IMR-90 (cell line): Measurements from ENCODE around the gene DLX1. TPM values are rescaled to one million over a fixed set of nuclear protein-coding genes. Genes with fewer than 3 reads are reported as not detected.

Experiments
- ATAC-seq: fragments of 200-7000 bp; cut with Tn5 transposase; 2 replicates; pipeline ENCODE4 v1.9.1; 2020; ENCODE audit warnings: low read depth, mild to moderate bottlenecking, moderate library complexity
- BruUV-seq: library from RNA; stranded (reverse); fragments of 400-500 nt; replicated peaks from 2 replicates; lab custom pipeline; 2021; lab: Mats Ljungman, UMichigan
- CTCF ChIA-PET: fragments of 300-600 bp; formaldehyde crosslinking; extraction: SDS; loops from one replicate; lab custom pipeline; 2021; ENCODE audit warnings: antibody characterized with exemption; lab: Yijun Ruan, JAX
- POLR2A ChIA-PET: fragments of 300-600 bp; sonication (Branson Sonifier 250); formaldehyde crosslinking; loops from one replicate; lab custom pipeline; 2022; ENCODE audit warnings: antibody characterized with exemption; ENCODE audit not compliant: unreplicated experiment; lab: Charles Lee
- DNase-seq: peaks from one replicate; pipeline ENCODE4 v3.0.0; 2013
- H2AFZ ChIP-seq: replicated peaks from 2 replicates; pipeline ENCODE3; 2013; ENCODE audit warnings: low read length, mild to moderate bottlenecking; ENCODE audit not compliant: poor library complexity
- H2AK5ac ChIP-seq: 2 replicates; pipeline ENCODE4 v1.6.1; 2013; ENCODE audit warnings: low read depth, low read length, inconsistent platforms
- H2AK9ac ChIP-seq: replicated peaks from 2 replicates; pipeline ENCODE3; 2013; ENCODE audit warnings: mild to moderate bottlenecking, low read depth, low read length, moderate library complexity; ENCODE audit not compliant: poor library complexity
- H2BK120ac ChIP-seq: 2 replicates; pipeline ENCODE4 v1.6.1; 2013; ENCODE audit warnings: low read depth, low read length, inconsistent platforms
- H2BK15ac ChIP-seq: 3 replicates; pipeline ENCODE4 v1.6.1; 2013; ENCODE audit warnings: low read depth, low read length, inconsistent platforms
- H2BK20ac ChIP-seq: 2 replicates; pipeline ENCODE4 v1.6.1; 2013; ENCODE audit warnings: low read depth, mild to moderate bottlenecking, inconsistent platforms, low read length, moderate library complexity
- H2BK5ac ChIP-seq: 2 replicates; pipeline ENCODE4 v1.6.1; 2013; ENCODE audit warnings: mild to moderate bottlenecking, low read depth, low read length, inconsistent platforms; ENCODE audit not compliant: poor library complexity, severe bottlenecking
- H3K14ac ChIP-seq: replicated peaks from 2 replicates; pipeline ENCODE4 v1.6.1; 2013; ENCODE audit warnings: low read depth, low read length, inconsistent platforms
- H3K18ac ChIP-seq: 2 replicates; pipeline ENCODE4 v1.6.1; 2013; ENCODE audit warnings: low read depth, low read length, control low read depth
- H3K23ac ChIP-seq: 2 replicates; pipeline ENCODE4 v1.6.1; 2013; ENCODE audit warnings: low read depth, low read length, inconsistent platforms
- H3K27ac ChIP-seq: 2 replicates; pipeline ENCODE4 v1.5.1; 2013; ENCODE audit warnings: mild to moderate bottlenecking, control low read depth, low read length; ENCODE audit not compliant: insufficient read depth
- H3K27me3 ChIP-seq: 2 replicates; pipeline ENCODE4 v1.6.1; 2013; ENCODE audit warnings: low read length; ENCODE audit not compliant: control insufficient read depth, insufficient read depth
- H3K36me3 ChIP-seq: 2 replicates; pipeline ENCODE4 v1.6.1; 2013; ENCODE audit warnings: low read length, mixed read lengths; ENCODE audit not compliant: control insufficient read depth, insufficient read depth
- H3K4ac ChIP-seq: 2 replicates; pipeline ENCODE4 v1.6.1; 2013; ENCODE audit warnings: low read depth, low read length, inconsistent platforms
- H3K4me1 ChIP-seq: 2 replicates; pipeline ENCODE4 v1.6.1; 2013; ENCODE audit warnings: low read length, mixed read lengths; ENCODE audit not compliant: control insufficient read depth, insufficient read depth
- H3K4me2 ChIP-seq: 2 replicates; pipeline ENCODE4 v1.6.1; 2013; ENCODE audit warnings: low read depth, mild to moderate bottlenecking, control low read depth, low read length, moderate library complexity
- H3K4me3 ChIP-seq: 2 replicates; pipeline ENCODE4 v1.5.1; 2013; ENCODE audit warnings: low read depth, mild to moderate bottlenecking, control low read depth, low read length, moderate library complexity; ENCODE audit not compliant: insufficient read depth
- H3K56ac ChIP-seq: 2 replicates; pipeline ENCODE4 v1.6.1; 2013; ENCODE audit warnings: low read length, inconsistent platforms; ENCODE audit not compliant: insufficient read depth; ENCODE audit errors: extremely low read depth
- H3K79me1 ChIP-seq, 2 experiments: 2 replicates each; pipeline ENCODE4 v1.6.1; 2013; ENCODE audit warnings: low read length in 2 of 2, inconsistent platforms in 1 of 2, low read depth in 1 of 2
- H3K9ac ChIP-seq: 2 replicates; pipeline ENCODE4 v1.6.1; 2013; ENCODE audit warnings: low read depth, low read length, control low read depth
- H3K9me1 ChIP-seq: 2 replicates; pipeline ENCODE4 v1.6.1; 2013; ENCODE audit warnings: low read length, inconsistent platforms; ENCODE audit not compliant: insufficient read depth
- H3K9me3 ChIP-seq: 2 replicates; pipeline ENCODE4 v1.6.1; 2013; ENCODE audit warnings: low read length; ENCODE audit not compliant: control insufficient read depth, insufficient read depth
- H4K20me1 ChIP-seq: 2 replicates; pipeline ENCODE4 v1.6.1; 2013; ENCODE audit warnings: low read length, inconsistent platforms; ENCODE audit not compliant: insufficient read depth
- H4K5ac ChIP-seq: 2 replicates; pipeline ENCODE4 v1.6.1; 2013; ENCODE audit warnings: mild to moderate bottlenecking, low read depth, low read length, control low read depth
- H4K8ac ChIP-seq, 2 experiments: 2 replicates each; pipeline ENCODE4 v1.6.1; 2013; ENCODE audit warnings: low read depth in 2 of 2, low read length in 2 of 2, control low read depth in 1 of 2, inconsistent platforms in 1 of 2
- H4K91ac ChIP-seq: 2 replicates; pipeline ENCODE4 v1.6.1; 2013; ENCODE audit warnings: low read depth, low read length, inconsistent platforms; ENCODE audit not compliant: insufficient read depth
- BHLHE40 ChIP-seq: fragments of 150-350 bp; IDR thresholded peaks from 2 replicates; pipeline ENCODE4 v1.6.1; 2016; ENCODE audit warnings: mild to moderate bottlenecking, low read depth, low read length
- CTCF ChIP-seq: conservative IDR thresholded peaks from 2 replicates; pipeline ENCODE4 v1.5.1; 2012; ENCODE audit warnings: mild to moderate bottlenecking, low read depth, low read length, improper control_type of control experiment
- MAZ ChIP-seq: IDR thresholded peaks from 2 replicates; pipeline ENCODE4 v1.6.1; 2012; ENCODE audit warnings: low read depth, mild to moderate bottlenecking, low read length, improper control_type of control experiment, moderate library complexity, borderline replicate concordance
- RAD21 ChIP-seq: IDR thresholded peaks from 2 replicates; pipeline ENCODE4 v1.6.1; 2012; ENCODE audit warnings: low read length, improper control_type of control experiment
- RCOR1 ChIP-seq: IDR thresholded peaks from 2 replicates; pipeline ENCODE4 v1.6.1; 2012; ENCODE audit warnings: mild to moderate bottlenecking, low read length, improper control_type of control experiment; ENCODE audit not compliant: insufficient replicate concordance
- SMC3 ChIP-seq: fragments of 150-350 bp; IDR thresholded peaks from 2 replicates; pipeline ENCODE4 v1.6.1; 2016; ENCODE audit warnings: low read depth, mild to moderate bottlenecking, antibody characterized with exemption, low read length, moderate library complexity
- WGBS, 2 experiments: methylation state at CpG; one replicate each; pipeline versions ENCODE4 v1.1.5 to v1.1.7; 2013; ENCODE audit warnings: missing lambda C conversion rate in 2 of 2; ENCODE audit not compliant: insufficient read length in 1 of 2; ENCODE audit errors: extremely low coverage in 2 of 2; 5-methylcytosine and 5-hydroxymethylcytosine counted together
- dilution Hi-C: fragments of 300-500 bp; cut with HindIII; formaldehyde crosslinking; loops from one replicate; pipeline ENCODE4 v1.14.3; 2018; ENCODE audit warnings: low sequenced_read_pairs; ENCODE audit not compliant: unreplicated experiment
- in situ Hi-C: fragments of 300-500 bp; cut with MboI; formaldehyde crosslinking; loops from 3 replicates; pipeline ENCODE4 v1.14.3; 2019; ENCODE audit warnings: low sequenced_read_pairs, inconsistent platforms, mixed read lengths
- intact Hi-C: fragments of 100-400 bp; cut with micrococcal nuclease; formaldehyde crosslinking; loops from 2 replicates; pipeline ENCODE4 v1.10.0; 2022
- polyA plus RNA-seq, 3 experiments: library from polyadenylated mRNA; depleted of rRNA; stranded (reverse); fragments of >200 nt; gene quantifications; 2 replicates each; pipeline ENCODE4 v1.2.3, GENCODE V29; 2012; ENCODE audit warnings: low replicate concordance in 1 of 3
- total RNA-seq: library from RNA; depleted of rRNA; stranded (reverse); fragments of >200 nt; gene quantifications from 2 replicates; pipeline ENCODE4 v1.2.3, GENCODE V29; 2012

DLX1 gene
- total and polyA plus RNA-seq, 2 of the 4 experiments (the other 2 are of a cell fraction), result 0.36 to 2.2 TPM

- H3K23ac ChIP-seq, result peak overlapping the region; percentile 42
- no peaks in the 10 kb centered on the region for H3K79me1 ChIP-seq
- H3K4me3 ChIP-seq, result peak overlapping the region; percentile 61
- H2AK5ac ChIP-seq, result no peak overlapping the region; the same call in 1 of the 2 replicates
- H3K9ac ChIP-seq, result peak overlapping the region; percentile 42
- H2BK20ac ChIP-seq, result 0 out of 2 replicates have a peak overlapping the region, but pooled peaks have one; percentile 11
- H4K20me1 ChIP-seq, result no peaks in the 10 kb centered on the region
- H3K9me3 ChIP-seq, result no peaks in the 10 kb centered on the region
- H3K27me3 ChIP-seq, result no peaks in the 10 kb centered on the region; the same call in 1 of the 2 replicates
- ChIA-PET POLR2A (no interaction called here), CTCF (interaction anchor here (0.6 to 2.2 kb wide), 10 partner anchors 10 to 403 kb away, joined by 3 to 9 read pairs (median 4); no protein-coding TSS in a partner anchor)
- H3K4me1 ChIP-seq, result 0 out of 2 replicates have a peak, but pooled peaks cover 2% of the 10 kb centered on the region
- peak overlapping the region; percentile 18; the same call in 1 of the 2 replicates for H2BK120ac ChIP-seq
- no peak overlapping the region for H3K56ac ChIP-seq
- H2AFZ ChIP-seq, result peak overlapping the region; percentile 96
- no TSS peak for BruUV-seq
- dilution Hi-C loops (no loop called here), in situ Hi-C loops (loop anchor here (5.0 kb wide), 2 partner anchors 299 to 404 kb away; no protein-coding TSS in a partner anchor), intact Hi-C loops (loop anchor here (1.0 kb wide), 1 partner anchor 532 kb away; no protein-coding TSS in a partner anchor)
- no peaks in the 10 kb centered on the region for H3K36me3 ChIP-seq
- no peak overlapping the region for H2BK15ac ChIP-seq
- H3K9me1 ChIP-seq, result no peaks in the 10 kb centered on the region
- peak overlapping the region; percentile 58 for H2AK9ac ChIP-seq
- peak overlapping the region; percentile 87 for H3K4me2 ChIP-seq
- 7% methylated on average over 14 of the region's 44 CpGs; no CpG with 5 or more reads in 1 of the 2 experiments for WGBS, 2 experiments
- ATAC-seq (peak; percentile 50), DNase-seq (peak; percentile 43)
- peak overlapping the region; percentile 43 for H3K14ac ChIP-seq
- H3K18ac ChIP-seq, result no peak overlapping the region
- TF ChIP-seq BHLHE40 (no peak), MAZ (no peak; the same call in 1 of the 2 replicates), SMC3 (peak; percentile 62), CTCF (peak; percentile 66), RCOR1 (no peak), RAD21 (peak; percentile 67)
- H3K27ac ChIP-seq, result no peak overlapping the region
- H3K4ac ChIP-seq, result peak overlapping the region; percentile 54
- no peak overlapping the region for H2BK5ac ChIP-seq
- peak overlapping the region; percentile 3 to 56; a peak in 3 of 4 replicates for H4K8ac ChIP-seq
- H4K5ac ChIP-seq, result peak overlapping the region; percentile 57
- 0 out of 2 replicates have a peak overlapping the region, but pooled peaks have one; percentile 10 for H4K91ac ChIP-seq
Measured at GRCh38 chr2:172106108-172106961, 21.0 kb downstream of the DLX1 start.
